SK-N-SH treated with all-trans-retinoic acid at 6 μM for 48 hours (cell line): ENCODE measurements around the gene UPK3A.
A peak's percentile ranks its signal among the peaks of the same experiment; 100 is the strongest.

Source experiments
- ATAC-seq: fragments of 200-7000 bp; cut with Tn5 transposase; 3 replicates; pipeline ENCODE4 v1.9.1; 2020; ENCODE audit warnings: mild to moderate bottlenecking, moderate library complexity
- ARNTL ChIP-seq: fragments of 450-650 bp; formaldehyde crosslinking; IDR thresholded peaks from 2 replicates; pipeline ENCODE4 v1.5.0; 2020; ENCODE audit warnings: low read depth, mild to moderate bottlenecking, moderate library complexity, borderline replicate concordance
- BACH2 ChIP-seq: fragments of 250-450 bp; sonication (Bioruptor Pico); IDR thresholded peaks from 2 replicates; pipeline ENCODE4 v1.9.0; 2021; ENCODE audit warnings: mild to moderate bottlenecking, borderline replicate concordance
- CREB5 ChIP-seq: fragments of 250-450 bp; sonication (Bioruptor Pico); IDR thresholded peaks from 2 replicates; pipeline ENCODE4 v1.5.1; 2020; ENCODE audit warnings: low read depth, mild to moderate bottlenecking, moderate library complexity
- CSRNP3 ChIP-seq: fragments of 250-450 bp; sonication (Bioruptor Pico); IDR thresholded peaks from 2 replicates; pipeline ENCODE4 v1.5.1; 2021; ENCODE audit warnings: mild to moderate bottlenecking, moderate library complexity
- ESRRG ChIP-seq: fragments of 250-450 bp; sonication (Bioruptor Pico); IDR thresholded peaks from 2 replicates; pipeline ENCODE4 v1.6.1; 2021; ENCODE audit warnings: mild to moderate bottlenecking
- GLIS3 ChIP-seq: fragments of 250-450 bp; sonication (Bioruptor Pico); IDR thresholded peaks from 2 replicates; pipeline ENCODE4 v1.5.0; 2020; ENCODE audit warnings: mild to moderate bottlenecking, moderate library complexity
- ISL1 ChIP-seq: fragments of 250-450 bp; sonication (Bioruptor Pico); IDR thresholded peaks from 2 replicates; pipeline ENCODE4 v2.1.2; 2022; ENCODE audit warnings: mild to moderate bottlenecking, moderate library complexity
- OSR1 ChIP-seq: fragments of 250-450 bp; sonication (Bioruptor Pico); IDR thresholded peaks from 2 replicates; pipeline ENCODE4 v1.8.0; 2022; ENCODE audit warnings: moderate library complexity, mild to moderate bottlenecking, inconsistent platforms
- PATZ1 ChIP-seq: fragments of 250-450 bp; sonication (Bioruptor Pico); IDR thresholded peaks from 2 replicates; pipeline ENCODE4 v1.8.0; 2020; ENCODE audit warnings: mild to moderate bottlenecking, moderate library complexity, borderline replicate concordance
- POU6F1 ChIP-seq: fragments of 250-450 bp; sonication (Bioruptor Pico); IDR thresholded peaks from 2 replicates; pipeline ENCODE4 v1.8.0; 2021; ENCODE audit warnings: low read depth, mild to moderate bottlenecking, moderate library complexity, borderline replicate concordance
- PPARA ChIP-seq: fragments of 250-450 bp; sonication (Bioruptor Pico); IDR thresholded peaks from 2 replicates; pipeline ENCODE4 v1.5.0; 2020; ENCODE audit warnings: mild to moderate bottlenecking, borderline replicate concordance
- RARB ChIP-seq: fragments of 250-450 bp; sonication (Bioruptor Pico); IDR thresholded peaks from 2 replicates; pipeline ENCODE4 v1.8.0; 2021; ENCODE audit warnings: mild to moderate bottlenecking, moderate library complexity
- SNAI2 ChIP-seq: fragments of 250-450 bp; sonication (Bioruptor Pico); IDR thresholded peaks from 2 replicates; pipeline ENCODE4 v1.5.0; 2020; ENCODE audit warnings: mild to moderate bottlenecking, moderate library complexity
- TCF4 ChIP-seq: fragments of 250-450 bp; sonication (Bioruptor Pico); IDR thresholded peaks from 2 replicates; pipeline ENCODE4 v1.8.0; 2021; ENCODE audit warnings: mild to moderate bottlenecking, moderate library complexity, borderline replicate concordance
- TOX ChIP-seq: fragments of 250-450 bp; sonication (Bioruptor Pico); IDR thresholded peaks from 2 replicates; pipeline ENCODE4 v1.8.0; 2021; ENCODE audit warnings: mild to moderate bottlenecking, moderate library complexity, borderline replicate concordance
- TSHZ2 ChIP-seq: fragments of 250-450 bp; sonication (Bioruptor Pico); IDR thresholded peaks from 2 replicates; pipeline ENCODE4 v1.5.0; 2020; ENCODE audit warnings: mild to moderate bottlenecking, moderate library complexity
- ZC3H10 ChIP-seq: fragments of 250-450 bp; sonication (Bioruptor Pico); IDR thresholded peaks from 2 replicates; pipeline ENCODE4 v1.5.1; 2021; ENCODE audit warnings: mild to moderate bottlenecking, moderate library complexity
- ZFP3 ChIP-seq: fragments of 250-450 bp; sonication (Bioruptor Pico); IDR thresholded peaks from 2 replicates; pipeline ENCODE4 v1.5.0; 2020; ENCODE audit warnings: mild to moderate bottlenecking, moderate library complexity
- ZFP30 ChIP-seq: fragments of 450-650 bp; formaldehyde crosslinking; IDR thresholded peaks from 2 replicates; pipeline ENCODE4 v1.5.0; 2022; ENCODE audit warnings: mild to moderate bottlenecking, moderate library complexity
- ZNF565 ChIP-seq: fragments of 450-650 bp; formaldehyde crosslinking; conservative IDR thresholded peaks from 2 replicates; pipeline ENCODE4 v1.5.0; 2020; ENCODE audit warnings: low read depth, mild to moderate bottlenecking, moderate library complexity
- ZNF70 ChIP-seq: fragments of 450-650 bp; formaldehyde crosslinking; IDR thresholded peaks from 2 replicates; pipeline ENCODE4 v1.5.0; 2020; ENCODE audit warnings: mild to moderate bottlenecking, moderate library complexity
- ZNF8 ChIP-seq: fragments of 450-650 bp; formaldehyde crosslinking; IDR thresholded peaks from 2 replicates; pipeline ENCODE4 v1.5.0; 2020; ENCODE audit warnings: mild to moderate bottlenecking, moderate library complexity

UPK3A gene

GRCh38 chr22:45280587-45280980, 4.2 kb upstream of the UPK3A start:
- no peak for TF ChIP-seq ZC3H10 (CRISPR knock-in tag)
- TF ChIP-seq ZFP3 (CRISPR knock-in tag), result no peak
- TF ChIP-seq PATZ1, result no peak
- no peak for TF ChIP-seq TSHZ2 (CRISPR knock-in tag)
- TF ChIP-seq ZFP30 (CRISPR knock-in tag), result no peak
- TF ChIP-seq GLIS3, result no peak
- TF ChIP-seq ZNF70, result no peak
- ATAC-seq, result no peak

- TF ChIP-seq OSR1 (CRISPR knock-in tag) (no peak), POU6F1 (CRISPR knock-in tag) (no peak), ARNTL (CRISPR knock-in tag) (no peak), GLIS3 (no peak), ESRRG (CRISPR knock-in tag) (no peak), ZNF565 (no peak), CREB5 (no peak), ZC3H10 (CRISPR knock-in tag) (no peak), ZNF70 (no peak), PPARA (CRISPR knock-in tag) (no peak), SNAI2 (no peak), ZFP30 (CRISPR knock-in tag) (no peak), RARB (CRISPR knock-in tag) (no peak), TOX (CRISPR knock-in tag) (no peak), CSRNP3 (CRISPR knock-in tag) (no peak), ZFP3 (CRISPR knock-in tag) (no peak), ISL1 (CRISPR knock-in tag) (no peak), TCF4 (no peak), BACH2 (CRISPR knock-in tag) (no peak), ZNF8 (CRISPR knock-in tag) (no peak)
- ATAC-seq, result no peak
These were observed 3.7 kb upstream of the UPK3A start for GRCh38 chr22:45281010-45281409.

- peak; percentile 15; the same call in 2 of the 3 replicates for ATAC-seq
- TF ChIP-seq SNAI2 (no peak), PPARA (CRISPR knock-in tag) (no peak), PATZ1 (no peak), TSHZ2 (CRISPR knock-in tag) (no peak), OSR1 (CRISPR knock-in tag) (no peak), ESRRG (CRISPR knock-in tag) (no peak), TOX (CRISPR knock-in tag) (no peak), ZNF565 (no peak), RARB (CRISPR knock-in tag) (no peak), GLIS3 (no peak), ZC3H10 (CRISPR knock-in tag) (no peak)
These were observed 712 bp downstream of the UPK3A start for GRCh38 chr22:45285263-45286058.
